ENCODE measurements around the gene TLK1.

DNA sequence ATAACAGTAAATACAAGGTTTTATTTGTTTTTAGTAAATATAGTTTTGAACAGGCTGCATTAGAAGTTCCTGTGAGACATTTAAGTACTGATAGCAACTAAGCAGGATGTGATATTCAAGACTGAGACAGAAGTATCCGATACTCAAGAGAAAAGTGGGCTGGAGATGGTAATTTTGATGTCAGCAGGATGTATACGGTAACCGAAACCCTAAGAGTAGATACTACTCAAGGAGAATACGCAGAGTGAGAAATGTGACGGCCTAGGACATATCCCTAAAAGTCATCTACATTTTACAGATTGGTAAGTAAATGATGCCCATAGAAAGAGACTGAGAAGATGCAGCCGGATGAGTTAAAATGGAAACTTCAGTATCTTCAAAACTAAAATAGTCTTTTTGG, 116.3 kb downstream of the TLK1 start:
- TF ChIP-seq, protein P1, sequence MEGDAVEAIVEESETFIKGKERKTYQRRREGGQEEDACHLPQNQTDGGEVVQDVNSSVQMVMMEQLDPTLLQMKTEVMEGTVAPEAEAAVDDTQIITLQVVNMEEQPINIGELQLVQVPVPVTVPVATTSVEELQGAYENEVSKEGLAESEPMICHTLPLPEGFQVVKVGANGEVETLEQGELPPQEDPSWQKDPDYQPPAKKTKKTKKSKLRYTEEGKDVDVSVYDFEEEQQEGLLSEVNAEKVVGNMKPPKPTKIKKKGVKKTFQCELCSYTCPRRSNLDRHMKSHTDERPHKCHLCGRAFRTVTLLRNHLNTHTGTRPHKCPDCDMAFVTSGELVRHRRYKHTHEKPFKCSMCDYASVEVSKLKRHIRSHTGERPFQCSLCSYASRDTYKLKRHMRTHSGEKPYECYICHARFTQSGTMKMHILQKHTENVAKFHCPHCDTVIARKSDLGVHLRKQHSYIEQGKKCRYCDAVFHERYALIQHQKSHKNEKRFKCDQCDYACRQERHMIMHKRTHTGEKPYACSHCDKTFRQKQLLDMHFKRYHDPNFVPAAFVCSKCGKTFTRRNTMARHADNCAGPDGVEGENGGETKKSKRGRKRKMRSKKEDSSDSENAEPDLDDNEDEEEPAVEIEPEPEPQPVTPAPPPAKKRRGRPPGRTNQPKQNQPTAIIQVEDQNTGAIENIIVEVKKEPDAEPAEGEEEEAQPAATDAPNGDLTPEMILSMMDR (IDR thresholded peaks at IDR 0.05; ENCODE audit: insufficient read depth, low read depth, low read length): no peak
- no peak for TF ChIP-seq EZH2 (IDR thresholded peaks at IDR 0.05; ENCODE audit: insufficient read depth, low read length)

Data from astrocyte (in vitro differentiated cells and primary cell).